ENCODE measurements around the gene SMIM36. TPM values are rescaled to one million over a fixed set of nuclear protein-coding genes. Genes with fewer than 3 reads are reported as not detected.

Gene SMIM36
- total and polyA plus RNA-seq, 2 experiments from 2014 or later = not detected

- H3K4me3 ChIP-seq = no peak overlapping the region
- no peaks in the 10 kb centered on the region for H3F3A ChIP-seq (replicated peaks; ENCODE audit: low read depth)
- Mint-ChIP-seq H3K4me3 (no peak overlapping the region), H3K27ac (no peak overlapping the region), H3K27me3 (ENCODE audit: insufficient read depth, low read depth, poor library complexity) (no peaks in the 10 kb centered on the region), H3K4me1 (no peaks in the 10 kb centered on the region), H3K36me3 (ENCODE audit: low read depth) (peaks cover 70% of the 10 kb centered on the region), H3K9me3 (no peaks in the 10 kb centered on the region)
- H3K27ac ChIP-seq (ENCODE audit: low read depth) = no peak overlapping the region
- peaks cover 53% of the 10 kb centered on the region for H3K36me3 ChIP-seq (ENCODE audit: insufficient read depth)
- H3K27me3 ChIP-seq (ENCODE audit: insufficient read depth) = no peaks in the 10 kb centered on the region
- H2AFZ ChIP-seq = no peak overlapping the region
- ATAC-seq (no peak), DNase-seq (ENCODE audit: low spot score) (no peak)
- no peaks in the 10 kb centered on the region for H3K9me2 ChIP-seq (ENCODE audit: insufficient read depth)
- no peak overlapping the region for H3K4me2 ChIP-seq
- no peaks in the 10 kb centered on the region for H3K79me2 ChIP-seq (replicated peaks; ENCODE audit: insufficient read depth)
- H3K4me1 ChIP-seq (ENCODE audit: insufficient read depth) = no peaks in the 10 kb centered on the region
- TF ChIP-seq EZH2 (IDR thresholded peaks at IDR 0.05; ENCODE audit: low read depth, unreplicated experiment) = no peak
- TF ChIP-seq CREB1 (CRISPR knock-in tag; IDR thresholded peaks at IDR 0.05; ENCODE audit: low read depth) = no peak
- no peak for TF ChIP-seq JUNB (IDR thresholded peaks at IDR 0.05; ENCODE audit: unreplicated experiment)
- TF ChIP-seq EZH2phosphoT487 (IDR thresholded peaks at IDR 0.05; ENCODE audit: unreplicated experiment) = no peak
- H4K20me1 ChIP-seq (replicated peaks; ENCODE audit: insufficient read depth) = peaks cover 6% of the 10 kb centered on the region; the same call in 1 of the 2 replicates
Measured at GRCh38 chr17:55407641-55408566, 103.3 kb downstream of the SMIM36 start.

DNA sequence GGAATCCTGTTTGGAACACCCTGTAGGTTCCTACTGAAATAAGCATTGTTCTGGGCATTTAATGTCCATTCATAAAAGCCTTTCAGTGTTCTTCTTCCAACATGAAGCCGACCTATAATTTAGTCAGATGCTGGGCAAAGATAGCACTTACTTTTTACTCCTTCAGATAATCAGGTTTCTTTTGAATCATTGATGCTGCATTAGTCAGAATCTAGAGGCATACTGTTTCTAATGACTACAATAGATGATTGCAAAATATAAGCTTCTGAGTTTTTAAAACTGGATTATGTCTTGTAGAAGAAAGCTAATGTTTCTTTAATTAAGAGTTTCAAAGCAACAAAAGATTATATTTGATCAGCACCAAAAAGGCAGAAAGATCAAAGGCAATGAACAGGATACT, 105.7 kb downstream of the SMIM36 start:
- H3K4me2 ChIP-seq = no peak overlapping the region
- no peaks in the 10 kb centered on the region for H3K4me1 Mint-ChIP-seq
- H4K20me1 ChIP-seq (replicated peaks; ENCODE audit: insufficient read depth) = peaks cover 6% of the 10 kb centered on the region; the same call in 1 of the 2 replicates
- H3K36me3 Mint-ChIP-seq (ENCODE audit: low read depth) = peaks cover 61% of the 10 kb centered on the region
- H2AFZ ChIP-seq = no peak overlapping the region
- H3K27me3 Mint-ChIP-seq (ENCODE audit: insufficient read depth, low read depth, poor library complexity) = no peaks in the 10 kb centered on the region
- no peak for ATAC-seq
- DNase-seq (ENCODE audit: low spot score) = no peak
- peaks cover 52% of the 10 kb centered on the region for H3K36me3 ChIP-seq (ENCODE audit: insufficient read depth)
- no peak overlapping the region for H3K4me3 ChIP-seq
- no peaks in the 10 kb centered on the region for H3K9me3 Mint-ChIP-seq
- H3K4me1 ChIP-seq (ENCODE audit: insufficient read depth) = no peaks in the 10 kb centered on the region
- H3K27ac Mint-ChIP-seq = no peak overlapping the region
- H3K4me3 Mint-ChIP-seq = no peak overlapping the region
- no peaks in the 10 kb centered on the region for H3K9me2 ChIP-seq (ENCODE audit: insufficient read depth)
- no peaks in the 10 kb centered on the region for H3K79me2 ChIP-seq (replicated peaks; ENCODE audit: insufficient read depth)
- H3K27ac ChIP-seq (ENCODE audit: low read depth) = no peak overlapping the region
- H3K27me3 ChIP-seq (ENCODE audit: insufficient read depth) = no peaks in the 10 kb centered on the region
- no peaks in the 10 kb centered on the region for H3F3A ChIP-seq (replicated peaks; ENCODE audit: low read depth)
- TF ChIP-seq, protein P1, sequence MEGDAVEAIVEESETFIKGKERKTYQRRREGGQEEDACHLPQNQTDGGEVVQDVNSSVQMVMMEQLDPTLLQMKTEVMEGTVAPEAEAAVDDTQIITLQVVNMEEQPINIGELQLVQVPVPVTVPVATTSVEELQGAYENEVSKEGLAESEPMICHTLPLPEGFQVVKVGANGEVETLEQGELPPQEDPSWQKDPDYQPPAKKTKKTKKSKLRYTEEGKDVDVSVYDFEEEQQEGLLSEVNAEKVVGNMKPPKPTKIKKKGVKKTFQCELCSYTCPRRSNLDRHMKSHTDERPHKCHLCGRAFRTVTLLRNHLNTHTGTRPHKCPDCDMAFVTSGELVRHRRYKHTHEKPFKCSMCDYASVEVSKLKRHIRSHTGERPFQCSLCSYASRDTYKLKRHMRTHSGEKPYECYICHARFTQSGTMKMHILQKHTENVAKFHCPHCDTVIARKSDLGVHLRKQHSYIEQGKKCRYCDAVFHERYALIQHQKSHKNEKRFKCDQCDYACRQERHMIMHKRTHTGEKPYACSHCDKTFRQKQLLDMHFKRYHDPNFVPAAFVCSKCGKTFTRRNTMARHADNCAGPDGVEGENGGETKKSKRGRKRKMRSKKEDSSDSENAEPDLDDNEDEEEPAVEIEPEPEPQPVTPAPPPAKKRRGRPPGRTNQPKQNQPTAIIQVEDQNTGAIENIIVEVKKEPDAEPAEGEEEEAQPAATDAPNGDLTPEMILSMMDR (conservative IDR thresholded peaks at IDR 0.05; ENCODE audit: low read depth in 2 of 2) = no peak
- TF ChIP-seq, protein P2, sequence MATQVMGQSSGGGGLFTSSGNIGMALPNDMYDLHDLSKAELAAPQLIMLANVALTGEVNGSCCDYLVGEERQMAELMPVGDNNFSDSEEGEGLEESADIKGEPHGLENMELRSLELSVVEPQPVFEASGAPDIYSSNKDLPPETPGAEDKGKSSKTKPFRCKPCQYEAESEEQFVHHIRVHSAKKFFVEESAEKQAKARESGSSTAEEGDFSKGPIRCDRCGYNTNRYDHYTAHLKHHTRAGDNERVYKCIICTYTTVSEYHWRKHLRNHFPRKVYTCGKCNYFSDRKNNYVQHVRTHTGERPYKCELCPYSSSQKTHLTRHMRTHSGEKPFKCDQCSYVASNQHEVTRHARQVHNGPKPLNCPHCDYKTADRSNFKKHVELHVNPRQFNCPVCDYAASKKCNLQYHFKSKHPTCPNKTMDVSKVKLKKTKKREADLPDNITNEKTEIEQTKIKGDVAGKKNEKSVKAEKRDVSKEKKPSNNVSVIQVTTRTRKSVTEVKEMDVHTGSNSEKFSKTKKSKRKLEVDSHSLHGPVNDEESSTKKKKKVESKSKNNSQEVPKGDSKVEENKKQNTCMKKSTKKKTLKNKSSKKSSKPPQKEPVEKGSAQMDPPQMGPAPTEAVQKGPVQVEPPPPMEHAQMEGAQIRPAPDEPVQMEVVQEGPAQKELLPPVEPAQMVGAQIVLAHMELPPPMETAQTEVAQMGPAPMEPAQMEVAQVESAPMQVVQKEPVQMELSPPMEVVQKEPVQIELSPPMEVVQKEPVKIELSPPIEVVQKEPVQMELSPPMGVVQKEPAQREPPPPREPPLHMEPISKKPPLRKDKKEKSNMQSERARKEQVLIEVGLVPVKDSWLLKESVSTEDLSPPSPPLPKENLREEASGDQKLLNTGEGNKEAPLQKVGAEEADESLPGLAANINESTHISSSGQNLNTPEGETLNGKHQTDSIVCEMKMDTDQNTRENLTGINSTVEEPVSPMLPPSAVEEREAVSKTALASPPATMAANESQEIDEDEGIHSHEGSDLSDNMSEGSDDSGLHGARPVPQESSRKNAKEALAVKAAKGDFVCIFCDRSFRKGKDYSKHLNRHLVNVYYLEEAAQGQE (IDR thresholded peaks at IDR 0.05; ENCODE audit: unreplicated experiment) = no peak
- TF ChIP-seq ZNF114 (CRISPR knock-in tag; IDR thresholded peaks at IDR 0.05) (no peak), STAT1 (IDR thresholded peaks at IDR 0.05; ENCODE audit: unreplicated experiment) (no peak), JUNB (IDR thresholded peaks at IDR 0.05; ENCODE audit: unreplicated experiment) (no peak), CREB1 (CRISPR knock-in tag; IDR thresholded peaks at IDR 0.05; ENCODE audit: low read depth) (no peak), ZNF462 (CRISPR knock-in tag; IDR thresholded peaks at IDR 0.05) (no peak)
